Left ventricle myocardium inferior (tissue), 1 donor: ENCODE data around the gene NAAA. TPM values are rescaled to one million over a fixed set of nuclear protein-coding genes. Genes with fewer than 3 reads are reported as not detected.
A peak's percentile ranks its signal among the peaks of the same experiment; 100 is the strongest.

ENCODE experiments used
- DNase-seq: peaks from one replicate; pipeline ENCODE4 v3.0.0-alpha.2; 2020
- H3K27ac ChIP-seq: fragments of 200-600 bp; replicated peaks from 2 replicates; pipeline ENCODE4 v1.8.0; 2021
- H3K27me3 ChIP-seq: fragments of 200-600 bp; 2 replicates; pipeline ENCODE4 v1.8.0; 2021; ENCODE audit warnings: low read depth
- H3K36me3 ChIP-seq: fragments of 200-600 bp; 2 replicates; pipeline ENCODE4 v1.8.0; 2021
- H3K4me1 ChIP-seq: fragments of 200-600 bp; 2 replicates; pipeline ENCODE4 v1.8.0; 2021
- H3K4me3 ChIP-seq: fragments of 200-600 bp; 2 replicates; pipeline ENCODE4 v1.8.0; 2021; ENCODE audit warnings: mild to moderate bottlenecking, moderate library complexity
- H3K9me3 ChIP-seq: fragments of 200-600 bp; replicated peaks from 2 replicates; pipeline ENCODE4 v1.8.0; 2021
- CTCF ChIP-seq: fragments of 200-600 bp; IDR thresholded peaks from 2 replicates; pipeline ENCODE4 v1.8.0; 2021; ENCODE audit warnings: antibody characterized with exemption, mild to moderate bottlenecking, borderline replicate concordance
- intact Hi-C: fragments of 100-400 bp; cut with micrococcal nuclease; formaldehyde crosslinking; loops from one replicate; pipeline ENCODE4 v1.11.0; 2022
- long read RNA-seq: library from polyadenylated mRNA; unstranded; transcript quantifications from one replicate; pipeline ENCODE4 v2.0.0, GENCODE V29; 2021
- total RNA-seq: library from RNA; stranded (reverse); fragmentation: NEBNext Ultra II Directional; extraction: Animal tissue kit (Norgen Biotek cat#: 25700); gene quantifications from one replicate; pipeline ENCODE4 v1.2.1, GENCODE V29; 2021
- donor health status: DM: no; HTN: yes; CAD: no; lungs with severe emphysema.

NAAA gene
- total RNA-seq: 12.9 TPM
- long read RNA-seq, partial matches to known transcripts: 0 of 11 reads
- long read RNA-seq, other reads (novel, unspliced or antisense): 4 of 11 reads

- TF ChIP-seq CTCF: no peak
- no peaks in the 10 kb centered on the region for H3K27me3 ChIP-seq
- no peaks in the 10 kb centered on the region for H3K36me3 ChIP-seq
- DNase-seq: peak; percentile 81
- H3K4me3 ChIP-seq: peak within 1 kb of the TSS; percentile 85
- H3K27ac ChIP-seq: peak within 1 kb of the TSS; percentile 78
- intact Hi-C loops: no loop called here
- no peaks in the 10 kb centered on the region for H3K9me3 ChIP-seq
- peaks cover 23% of the 10 kb centered on the region for H3K4me1 ChIP-seq
These were observed at the start of gene NAAA for GRCh38 chr4:75940692-75941253. Gene NAAA, minus strand, starts transcription at chr4:75941013. Its CDS starts 64 bp downstream, at chr4:75940949.

- peaks cover 37% of the 10 kb centered on the region for H3K4me1 ChIP-seq
- H3K4me3 ChIP-seq: peak overlapping the region; percentile 82
- no peaks in the 10 kb centered on the region for H3K27me3 ChIP-seq
- H3K36me3 ChIP-seq: no peaks in the 10 kb centered on the region
- peak overlapping the region; percentile 81 for H3K27ac ChIP-seq
- no peaks in the 10 kb centered on the region for H3K9me3 ChIP-seq
- intact Hi-C loops: no loop called here
- no peak for DNase-seq
- TF ChIP-seq CTCF: no peak
These were observed 49.2 kb upstream of the NAAA start for GRCh38 chr4:75989846-75990528.

- H3K9me3 ChIP-seq: peaks cover 6% of the 10 kb centered on the region
- no peak overlapping the region for H3K27ac ChIP-seq
- H3K4me1 ChIP-seq: peaks cover 26% of the 10 kb centered on the region
- no peak for TF ChIP-seq CTCF
- no peak for DNase-seq
- H3K27me3 ChIP-seq: no peaks in the 10 kb centered on the region
- H3K4me3 ChIP-seq: no peak overlapping the region
- intact Hi-C loops: no loop called here
- H3K36me3 ChIP-seq: peaks cover 24% of the 10 kb centered on the region
These were observed 44.3 kb upstream of the NAAA start for GRCh38 chr4:75985116-75985515.

- Histone ChIP-seq H3K27me3 (no peaks in the 10 kb centered on the region), H3K27ac (no peak overlapping the region), H3K4me1 (peaks cover 4% of the 10 kb centered on the region), H3K36me3 (peaks cover 69% of the 10 kb centered on the region), H3K9me3 (peaks cover 15% of the 10 kb centered on the region), H3K4me3 (no peak overlapping the region)
- intact Hi-C loops: no loop called here
- DNase-seq: no peak
- TF ChIP-seq CTCF: no peak
These were observed 39.8 kb upstream of the NAAA start for GRCh38 chr4:75980576-75980975.

GRCh38 chr4:75976177-75976576, 35.4 kb upstream of the NAAA start:
- Histone ChIP-seq H3K9me3 (peaks cover 9% of the 10 kb centered on the region), H3K27me3 (no peaks in the 10 kb centered on the region), H3K4me1 (no peaks in the 10 kb centered on the region), H3K27ac (no peak overlapping the region), H3K4me3 (no peak overlapping the region), H3K36me3 (peaks cover 99% of the 10 kb centered on the region)
- no peak for DNase-seq
- intact Hi-C loops: loop anchor here (10.0 kb wide), 1 partner anchor 321 kb away; no protein-coding TSS in a partner anchor
- TF ChIP-seq CTCF: no peak
